ENCODE measurements around the gene MAP3K21. TPM values are rescaled to one million over a fixed set of nuclear protein-coding genes. Genes with fewer than 3 reads are reported as not detected.

Gene MAP3K21
- total and polyA plus RNA-seq, 2 donors: 0.94 to 1.3 TPM

DNA sequence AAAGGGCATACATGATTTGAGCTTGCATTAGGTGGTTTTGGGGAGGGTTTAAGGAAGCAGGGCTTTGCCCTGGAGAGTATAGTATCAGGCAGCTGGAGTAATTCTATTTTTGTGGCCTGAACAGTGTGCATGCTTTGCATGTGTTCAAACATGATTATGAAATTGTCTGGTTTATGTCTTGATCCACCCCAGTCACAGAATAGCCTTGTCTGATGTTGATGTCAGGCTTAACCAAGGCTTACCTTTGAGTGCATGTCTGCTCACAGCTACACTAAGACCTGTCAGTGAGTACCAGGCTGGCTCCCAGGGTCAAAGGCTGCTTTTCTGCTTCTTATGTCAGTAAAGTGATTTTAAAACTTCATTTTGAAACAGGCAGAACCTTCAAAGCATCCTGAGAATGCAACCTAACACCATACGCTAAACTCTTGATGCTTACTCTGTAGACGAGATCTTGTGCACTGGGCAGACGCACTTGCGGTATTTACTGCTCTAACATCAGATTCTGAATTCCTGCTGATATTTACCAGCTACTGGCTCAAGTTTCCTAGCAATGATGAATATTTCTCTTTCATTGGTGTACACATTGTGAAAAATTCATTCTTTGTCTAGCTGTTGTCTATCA, 78.9 kb downstream of the MAP3K21 start:
- WGBS: 94% methylated on average over 4 of the region's 4 CpGs
- Histone ChIP-seq H3K27ac (ENCODE audit: low read depth in 1 of 2, low read length in 1 of 2) (no peak overlapping the region), H3K27me3 (ENCODE audit: control insufficient read depth in 2 of 2, insufficient read depth in 1 of 2, low read length in 1 of 2) (no peaks in the 10 kb centered on the region), H3K36me3 (ENCODE audit: control insufficient read depth in 2 of 2, insufficient read depth in 2 of 2, low read length in 1 of 2) (no peaks in the 10 kb centered on the region), H3K9me3 (ENCODE audit: control insufficient read depth in 2 of 2, insufficient read depth in 1 of 2, low read length in 1 of 2) (no peaks in the 10 kb centered on the region), H3K4me3 (ENCODE audit: low read length in 2 of 2) (no peak overlapping the region), H3K4me1 (ENCODE audit: control insufficient read depth in 2 of 2, insufficient read depth in 2 of 2, low read length in 2 of 2) (no peaks in the 10 kb centered on the region)
- DNase-seq (ENCODE audit: low read depth in 6 of 9, low spot score in 9 of 9): no peak

DNA sequence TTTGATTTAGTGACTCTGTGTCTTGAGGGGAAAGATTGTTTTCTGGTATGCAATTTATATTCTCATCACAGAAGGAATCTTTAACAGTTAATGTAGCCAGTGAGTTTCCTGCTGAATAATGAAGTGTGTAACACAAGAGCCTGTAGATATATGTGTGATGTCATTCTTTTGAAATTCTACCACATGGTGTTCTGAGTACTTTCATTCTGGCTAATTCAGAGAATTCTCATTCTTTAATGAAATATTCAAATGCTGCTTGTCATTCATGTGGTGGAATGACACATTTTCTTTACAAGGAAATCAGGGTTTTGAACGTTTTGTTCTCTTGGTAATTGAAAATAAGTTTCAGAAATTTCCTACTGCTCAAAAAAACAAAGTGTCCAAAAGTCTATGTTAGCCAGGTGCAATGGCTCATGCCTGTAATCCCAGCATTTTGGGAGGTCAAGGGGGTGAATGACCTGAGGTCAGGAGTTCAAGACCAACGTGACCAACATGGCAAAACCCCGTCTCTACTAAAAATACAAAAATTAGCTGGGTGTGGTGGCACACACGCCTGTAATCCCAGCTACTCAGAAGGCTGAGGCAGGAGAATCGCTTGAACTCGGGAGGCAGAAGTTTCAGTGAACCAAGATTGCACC, 79.6 kb downstream of the MAP3K21 start:
- Histone ChIP-seq H3K9me3 (ENCODE audit: control insufficient read depth in 2 of 2, insufficient read depth in 1 of 2, low read length in 1 of 2) (no peaks in the 10 kb centered on the region), H3K4me3 (ENCODE audit: low read length in 2 of 2) (no peak overlapping the region), H3K36me3 (ENCODE audit: control insufficient read depth in 2 of 2, insufficient read depth in 2 of 2, low read length in 1 of 2) (no peaks in the 10 kb centered on the region), H3K4me1 (ENCODE audit: control insufficient read depth in 2 of 2, insufficient read depth in 2 of 2, low read length in 2 of 2) (no peaks in the 10 kb centered on the region), H3K27ac (ENCODE audit: low read depth in 1 of 2, low read length in 1 of 2) (no peak overlapping the region), H3K27me3 (ENCODE audit: control insufficient read depth in 2 of 2, insufficient read depth in 1 of 2, low read length in 1 of 2) (no peaks in the 10 kb centered on the region)
- WGBS: 93% methylated on average over 6 of the region's 6 CpGs
- DNase-seq (ENCODE audit: low read depth in 6 of 9, low spot score in 9 of 9): no peak

DNA sequence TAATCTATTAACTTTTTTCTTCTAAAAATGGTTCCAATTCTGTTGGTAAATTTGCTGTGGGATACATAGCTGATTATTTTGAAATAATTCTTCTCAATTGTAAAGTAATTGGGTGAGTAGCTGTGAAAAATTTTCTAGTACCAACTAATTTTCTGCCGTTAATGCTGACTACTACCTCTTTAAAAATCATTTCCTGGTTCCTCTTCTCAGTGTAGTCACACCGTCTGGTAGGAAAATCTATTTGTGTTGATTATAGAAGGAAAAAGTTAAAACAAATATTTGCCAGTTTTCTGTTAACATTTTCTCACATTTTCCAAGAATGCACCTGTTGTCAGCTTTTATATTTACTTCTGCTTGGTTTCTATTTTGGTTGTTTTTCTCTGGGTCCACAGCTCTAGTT, 82.0 kb downstream of the MAP3K21 start:
- no peaks in the 10 kb centered on the region for H3K4me1 ChIP-seq (ENCODE audit: control insufficient read depth in 2 of 2, insufficient read depth in 2 of 2, low read length in 2 of 2)
- no peak for DNase-seq (ENCODE audit: low read depth in 6 of 9, low spot score in 9 of 9)
- WGBS: 29% methylated on average over 2 of the region's 2 CpGs
- H3K4me3 ChIP-seq (ENCODE audit: low read length in 2 of 2): no peak overlapping the region
- no peaks in the 10 kb centered on the region for H3K27me3 ChIP-seq (ENCODE audit: control insufficient read depth in 2 of 2, insufficient read depth in 1 of 2, low read length in 1 of 2)
- no peaks in the 10 kb centered on the region for H3K36me3 ChIP-seq (ENCODE audit: control insufficient read depth in 2 of 2, insufficient read depth in 2 of 2, low read length in 1 of 2)
- peaks cover 0 to under 1% of the 10 kb centered on the region in 2 donors for H3K9me3 ChIP-seq (ENCODE audit: control insufficient read depth in 2 of 2, insufficient read depth in 1 of 2, low read length in 1 of 2)
- no peak overlapping the region for H3K27ac ChIP-seq (ENCODE audit: low read depth in 1 of 2, low read length in 1 of 2)

DNA sequence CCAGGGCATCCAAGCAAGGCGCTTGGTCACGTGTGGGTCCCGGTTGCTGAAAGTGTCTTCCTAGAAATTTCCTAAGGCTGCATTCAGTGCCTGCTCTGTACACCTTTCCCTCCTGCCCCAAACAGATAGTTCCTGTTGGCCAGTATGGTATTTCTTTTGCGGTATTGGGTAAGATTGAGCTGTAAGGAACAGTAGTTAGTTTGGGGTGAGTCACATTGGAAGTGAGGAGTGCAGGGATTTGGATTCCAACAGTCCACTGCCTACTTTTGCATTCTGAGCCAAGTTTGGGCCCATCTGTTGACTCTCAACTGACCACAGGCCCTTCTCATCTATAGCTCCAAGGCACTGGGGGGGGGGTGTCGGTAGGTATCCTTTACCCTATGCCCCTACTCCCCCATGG, 83.4 kb downstream of the MAP3K21 start:
- Histone ChIP-seq H3K27me3 (ENCODE audit: control insufficient read depth in 2 of 2, insufficient read depth in 1 of 2, low read length in 1 of 2) (no peaks in the 10 kb centered on the region), H3K9me3 (ENCODE audit: control insufficient read depth in 2 of 2, insufficient read depth in 1 of 2, low read length in 1 of 2) (peaks cover 0 to 3% of the 10 kb centered on the region in 2 donors), H3K27ac (ENCODE audit: low read depth in 1 of 2, low read length in 1 of 2) (no peak overlapping the region), H3K36me3 (ENCODE audit: control insufficient read depth in 2 of 2, insufficient read depth in 2 of 2, low read length in 1 of 2) (no peaks in the 10 kb centered on the region), H3K4me1 (ENCODE audit: control insufficient read depth in 2 of 2, insufficient read depth in 2 of 2, low read length in 2 of 2) (no peaks in the 10 kb centered on the region), H3K4me3 (ENCODE audit: low read length in 2 of 2) (no peak overlapping the region)
- no peak for DNase-seq (ENCODE audit: low read depth in 6 of 9, low spot score in 9 of 9)
- WGBS: 78% methylated on average over 5 of the region's 5 CpGs

DNA sequence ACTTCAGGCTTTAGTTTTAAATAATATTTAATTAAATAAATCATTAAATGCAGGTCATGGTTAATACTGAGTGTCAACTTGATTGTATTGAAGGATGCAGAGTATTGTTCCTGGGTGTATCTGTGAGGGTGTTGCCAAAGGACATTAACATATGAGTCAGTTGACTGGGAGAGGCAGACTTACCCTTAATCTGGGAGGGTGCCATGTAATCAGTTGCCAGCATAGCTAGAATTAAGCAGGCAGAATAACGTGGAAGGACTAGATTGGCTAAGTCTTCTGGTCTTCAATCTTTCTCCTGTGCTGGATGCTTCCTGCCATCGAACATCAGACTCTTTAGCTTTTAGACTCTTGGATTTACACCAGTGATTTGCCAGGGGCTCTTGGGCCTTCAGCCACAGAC, 85.3 kb downstream of the MAP3K21 start:
- 97% methylated on average over 2 of the region's 2 CpGs for WGBS

DNA sequence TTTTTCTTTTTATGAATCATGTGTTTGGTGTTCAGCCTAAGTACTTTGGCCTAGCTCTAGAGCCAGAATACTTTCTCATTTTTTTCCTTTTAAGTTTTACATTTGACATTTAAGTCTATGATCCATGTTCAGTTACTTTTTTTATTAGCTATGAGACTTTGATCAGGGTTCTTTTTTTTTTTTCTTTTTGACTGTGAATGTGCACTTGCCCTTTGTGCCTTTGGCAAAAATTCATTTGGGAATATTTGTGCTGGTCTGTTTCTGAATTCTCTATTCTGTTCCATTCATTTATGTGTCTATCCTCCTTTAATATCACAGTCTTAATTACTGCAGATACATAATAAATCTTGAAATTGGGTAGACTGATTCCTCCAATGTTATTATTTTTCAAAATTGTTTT, 93.8 kb downstream of the MAP3K21 start:
- DNase-seq (ENCODE audit: low read depth in 6 of 9, low spot score in 9 of 9): no peak
- Histone ChIP-seq H3K4me1 (ENCODE audit: control insufficient read depth in 2 of 2, insufficient read depth in 2 of 2, low read length in 2 of 2) (no peaks in the 10 kb centered on the region), H3K27me3 (ENCODE audit: control insufficient read depth in 2 of 2, insufficient read depth in 1 of 2, low read length in 1 of 2) (no peaks in the 10 kb centered on the region), H3K9me3 (ENCODE audit: control insufficient read depth in 2 of 2, insufficient read depth in 1 of 2, low read length in 1 of 2) (no peaks in the 10 kb centered on the region), H3K36me3 (ENCODE audit: control insufficient read depth in 2 of 2, insufficient read depth in 2 of 2, low read length in 1 of 2) (no peaks in the 10 kb centered on the region), H3K4me3 (ENCODE audit: low read length in 2 of 2) (no peak overlapping the region), H3K27ac (ENCODE audit: low read depth in 1 of 2, low read length in 1 of 2) (no peak overlapping the region)

More for the DNA sequence above, 85.3 kb downstream of the MAP3K21 start:
- Histone ChIP-seq H3K27ac (ENCODE audit: low read depth in 1 of 2, low read length in 1 of 2) (no peak overlapping the region), H3K36me3 (ENCODE audit: control insufficient read depth in 2 of 2, insufficient read depth in 2 of 2, low read length in 1 of 2) (no peaks in the 10 kb centered on the region), H3K4me3 (ENCODE audit: low read length in 2 of 2) (no peak overlapping the region), H3K27me3 (ENCODE audit: control insufficient read depth in 2 of 2, insufficient read depth in 1 of 2, low read length in 1 of 2) (no peaks in the 10 kb centered on the region), H3K9me3 (ENCODE audit: control insufficient read depth in 2 of 2, insufficient read depth in 1 of 2, low read length in 1 of 2) (peaks cover 0 to 3% of the 10 kb centered on the region in 2 donors), H3K4me1 (ENCODE audit: control insufficient read depth in 2 of 2, insufficient read depth in 2 of 2, low read length in 2 of 2) (no peaks in the 10 kb centered on the region)
- no peak for DNase-seq (ENCODE audit: low read depth in 6 of 9, low spot score in 9 of 9)

DNA sequence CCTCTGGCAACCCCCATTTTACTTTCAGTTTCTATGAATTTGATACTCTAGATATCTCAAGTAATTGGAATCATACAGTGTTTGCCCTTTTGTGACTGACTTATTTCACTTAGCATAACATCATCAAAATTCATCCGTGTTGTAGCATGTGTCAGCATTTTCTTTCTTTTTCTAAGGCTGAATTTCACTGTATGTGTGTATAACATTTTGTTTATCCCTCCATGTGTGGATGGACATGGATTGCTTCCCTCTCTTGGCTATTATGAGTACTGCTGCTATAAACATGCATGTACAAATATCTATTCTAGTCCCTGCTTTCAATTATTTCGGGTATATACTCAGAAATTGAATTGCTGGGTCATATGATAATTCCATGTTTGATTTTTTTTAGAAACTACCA, 97.3 kb downstream of the MAP3K21 start:
- no peaks in the 10 kb centered on the region for H3K9me3 ChIP-seq (ENCODE audit: control insufficient read depth in 2 of 2, insufficient read depth in 1 of 2, low read length in 1 of 2)
- H3K27me3 ChIP-seq (ENCODE audit: control insufficient read depth in 2 of 2, insufficient read depth in 1 of 2, low read length in 1 of 2): no peaks in the 10 kb centered on the region
- H3K4me3 ChIP-seq (ENCODE audit: low read length in 2 of 2): no peak overlapping the region
- DNase-seq (ENCODE audit: low read depth in 6 of 9, low spot score in 9 of 9): no peak
- H3K36me3 ChIP-seq (ENCODE audit: control insufficient read depth in 2 of 2, insufficient read depth in 2 of 2, low read length in 1 of 2): no peaks in the 10 kb centered on the region
- WGBS: 87% methylated on average over 2 of the region's 2 CpGs
- no peaks in the 10 kb centered on the region for H3K4me1 ChIP-seq (ENCODE audit: control insufficient read depth in 2 of 2, insufficient read depth in 2 of 2, low read length in 2 of 2)
- H3K27ac ChIP-seq (ENCODE audit: low read depth in 1 of 2, low read length in 1 of 2): no peak overlapping the region

DNA sequence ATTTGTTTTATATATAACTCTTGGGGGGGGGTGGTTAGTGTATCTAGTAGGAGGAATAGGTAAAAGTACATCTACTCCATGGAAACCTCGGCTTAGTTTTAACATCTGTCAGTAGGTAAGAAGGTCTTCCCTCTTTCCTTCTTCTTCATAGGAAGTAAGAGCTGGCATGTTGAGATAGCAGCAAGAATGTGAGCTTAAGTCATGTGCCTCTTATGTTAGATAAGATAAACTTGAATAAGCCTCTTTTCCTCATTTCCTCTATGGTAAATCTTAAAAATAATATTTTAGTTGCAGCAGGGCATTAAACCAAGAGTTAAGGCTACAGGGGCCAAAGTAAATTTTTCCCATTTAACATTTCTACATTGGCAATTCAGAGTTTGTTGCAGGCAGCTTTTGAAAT, 100.4 kb downstream of the MAP3K21 start:
- 83% methylated on average over 1 of the region's 1 CpG for WGBS
- no peaks in the 10 kb centered on the region for H3K9me3 ChIP-seq (ENCODE audit: control insufficient read depth in 2 of 2, insufficient read depth in 1 of 2, low read length in 1 of 2)
- H3K4me1 ChIP-seq (ENCODE audit: control insufficient read depth in 2 of 2, insufficient read depth in 2 of 2, low read length in 2 of 2): no peaks in the 10 kb centered on the region
- no peak overlapping the region for H3K27ac ChIP-seq (ENCODE audit: low read depth in 1 of 2, low read length in 1 of 2)
- no peaks in the 10 kb centered on the region for H3K36me3 ChIP-seq (ENCODE audit: control insufficient read depth in 2 of 2, insufficient read depth in 2 of 2, low read length in 1 of 2)
- no peaks in the 10 kb centered on the region for H3K27me3 ChIP-seq (ENCODE audit: control insufficient read depth in 2 of 2, insufficient read depth in 1 of 2, low read length in 1 of 2)
- H3K4me3 ChIP-seq (ENCODE audit: low read length in 2 of 2): no peak overlapping the region
- DNase-seq (ENCODE audit: low read depth in 6 of 9, low spot score in 9 of 9): no peak

DNA sequence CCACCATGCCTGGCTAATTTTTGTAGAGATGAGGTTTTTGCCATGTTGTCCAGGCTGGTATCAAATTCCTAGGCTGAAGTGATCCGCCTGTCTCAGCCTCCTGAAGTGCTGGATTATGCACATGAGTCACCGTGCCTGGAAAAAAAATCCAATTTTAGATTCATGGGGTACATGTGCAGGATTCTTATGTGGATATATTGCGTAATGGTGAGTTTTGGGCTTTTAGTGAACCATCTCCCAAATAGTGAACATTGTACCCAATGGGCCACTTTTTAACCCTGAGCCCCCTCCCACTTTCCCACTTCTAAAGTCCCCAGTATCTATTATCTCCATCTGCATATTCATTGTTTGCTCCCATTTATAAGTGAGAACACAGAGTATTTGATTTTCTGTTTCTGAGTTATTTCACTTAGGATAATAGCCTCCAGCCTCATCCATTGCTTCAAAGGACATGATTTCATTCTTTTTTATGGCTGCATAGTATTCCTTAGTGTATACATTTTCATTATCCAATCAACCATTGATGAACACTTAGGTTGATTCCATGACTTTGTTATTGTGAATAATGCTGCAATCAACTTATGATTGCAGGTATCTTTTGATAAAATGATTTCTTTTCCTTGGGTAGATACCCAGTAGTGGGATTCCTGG, 104.4 kb downstream of the MAP3K21 start:
- Histone ChIP-seq H3K27me3 (ENCODE audit: control insufficient read depth in 2 of 2, insufficient read depth in 1 of 2, low read length in 1 of 2) (no peaks in the 10 kb centered on the region), H3K9me3 (ENCODE audit: control insufficient read depth in 2 of 2, insufficient read depth in 1 of 2, low read length in 1 of 2) (no peaks in the 10 kb centered on the region), H3K36me3 (ENCODE audit: control insufficient read depth in 2 of 2, insufficient read depth in 2 of 2, low read length in 1 of 2) (no peaks in the 10 kb centered on the region), H3K4me3 (ENCODE audit: low read length in 2 of 2) (no peak overlapping the region), H3K4me1 (ENCODE audit: control insufficient read depth in 2 of 2, insufficient read depth in 2 of 2, low read length in 2 of 2) (no peaks in the 10 kb centered on the region), H3K27ac (ENCODE audit: low read depth in 1 of 2, low read length in 1 of 2) (no peak overlapping the region)
- DNase-seq (ENCODE audit: low read depth in 6 of 9, low spot score in 9 of 9): no peak
- 95% methylated on average over 3 of the region's 3 CpGs for WGBS

Measured in thymus (tissue), 11 donors.